HG03565 (cell line): ENCODE measurements around the gene SLC35A2.
"Not testable (repeated sequence)": the region's sequence is repeated elsewhere in the genome, so short reads cannot be mapped to it uniquely, and the experiment has no call there.

Experiments
- ATAC-seq: cut with Tn5 transposase; IDR thresholded peaks from one replicate; pipeline ENCODE4 v1.9.1; 2021; ENCODE audit warnings: mild to moderate bottlenecking, moderate library complexity; ENCODE audit not compliant: unreplicated experiment

SLC35A2 gene

DNA sequence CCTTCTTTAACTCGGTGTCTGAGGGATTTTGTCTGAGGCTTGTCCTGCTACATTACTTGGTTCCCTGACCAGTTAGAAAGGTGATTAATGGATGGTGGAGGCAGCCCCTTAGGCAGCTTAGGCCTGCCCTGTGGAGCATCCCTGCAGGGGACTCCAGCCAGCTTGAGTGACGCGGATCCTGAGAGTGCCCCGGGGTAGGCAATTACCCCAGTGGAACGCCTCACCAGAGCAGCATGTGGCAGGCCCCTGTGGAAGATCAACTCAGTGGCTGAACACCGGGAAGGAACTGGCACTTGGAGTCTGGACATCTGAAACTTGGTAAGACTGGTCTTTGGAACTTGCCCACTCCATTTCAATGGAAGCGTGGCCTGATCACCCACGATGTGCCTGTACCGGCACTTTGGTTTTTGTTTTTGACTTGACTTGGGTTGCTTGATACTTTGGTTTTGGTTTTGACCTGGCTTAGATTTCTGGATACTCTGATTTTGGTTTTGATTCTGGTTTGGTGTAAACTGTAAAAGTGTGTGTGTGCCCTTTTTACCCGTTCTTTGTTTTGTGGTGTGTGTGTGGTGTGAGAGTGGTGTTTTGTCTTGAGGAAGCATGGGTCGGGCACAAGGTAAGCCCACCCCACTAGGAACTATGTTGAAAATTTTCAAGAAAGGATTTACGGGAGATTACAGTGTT is 57.2 kb downstream of the SLC35A2 start:
- not testable (repeated sequence) for ATAC-seq

DNA sequence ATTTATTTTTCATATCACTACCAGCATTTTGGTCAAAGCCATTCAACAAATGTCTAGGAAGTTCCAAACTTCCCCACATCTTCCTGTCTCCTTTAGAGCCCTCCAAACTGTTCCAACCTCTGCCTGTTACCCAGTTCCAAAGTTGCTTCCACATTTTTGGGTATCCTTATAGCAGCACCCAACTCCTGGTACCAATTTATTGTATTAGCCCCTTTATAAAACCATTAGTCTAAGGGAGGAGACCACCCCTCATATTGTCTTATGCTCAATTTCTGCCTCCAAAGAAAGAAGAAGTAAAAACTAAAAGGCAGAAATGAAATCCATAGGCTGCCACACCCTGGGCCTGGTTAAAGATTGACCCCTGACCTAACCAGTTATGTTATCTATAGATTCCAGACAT is 58.0 kb downstream of the SLC35A2 start:
- not testable (repeated sequence) for ATAC-seq
